CD8-positive, alpha-beta memory T cell (primary cell): Measurements from ENCODE around the gene CUL7. TPM values are rescaled to one million over a fixed set of nuclear protein-coding genes. Genes with fewer than 3 reads are reported as not detected.
A peak's percentile ranks its signal among the peaks of the same experiment; 100 is the strongest.

Source experiments
- CTCF ChIA-PET: fragments of 350-600 bp; sonication (Branson Sonifier 250); formaldehyde crosslinking; loops from one replicate; lab custom pipeline; 2021; ENCODE audit warnings: antibody characterized with exemption; lab: Charles Lee
- POLR2A ChIA-PET: fragments of 350-600 bp; sonication (Branson Sonifier 250); formaldehyde crosslinking; loops from one replicate; lab custom pipeline; 2021; ENCODE audit warnings: antibody characterized with exemption; lab: Charles Lee
- DNase-seq, 5 donors: peaks; one replicate each; pipeline versions ENCODE4 v3.0.0 to v3.0.0-alpha.2; 2020 to 2022; ENCODE audit warnings: mixed read lengths in 1 of 5
- H3K27ac ChIP-seq: one replicate; pipeline ENCODE4 v1.7.0; 2013; ENCODE audit warnings: low read depth, mild to moderate bottlenecking, low read length, moderate library complexity
- H3K27me3 ChIP-seq: 2 replicates; pipeline ENCODE4 v1.7.0; 2013; ENCODE audit warnings: low read length, mild to moderate bottlenecking; ENCODE audit not compliant: insufficient read depth, poor library complexity, severe bottlenecking
- H3K36me3 ChIP-seq: 2 replicates; pipeline ENCODE4 v1.7.0; 2013; ENCODE audit warnings: mild to moderate bottlenecking, low read length, moderate library complexity; ENCODE audit not compliant: insufficient read depth
- H3K4me1 ChIP-seq: 2 replicates; pipeline ENCODE4 v1.7.0; 2013; ENCODE audit warnings: mild to moderate bottlenecking, low read length, moderate library complexity; ENCODE audit not compliant: insufficient read depth
- H3K4me3 ChIP-seq: 2 replicates; pipeline ENCODE4 v1.7.0; 2013; ENCODE audit warnings: mild to moderate bottlenecking, low read length
- H3K9me3 ChIP-seq: 2 replicates; pipeline ENCODE4 v1.7.0; 2013; ENCODE audit warnings: mild to moderate bottlenecking, low read length
- H3K27ac Mint-ChIP-seq, 8 donors: one replicate each; pipeline ENCODE4 v1.8.0; 2020 to 2021; ENCODE audit warnings: mixed read lengths in 8 of 8, mild to moderate bottlenecking in 6 of 8, inconsistent platforms in 3 of 8, moderate library complexity in 3 of 8
- H3K27me3 Mint-ChIP-seq, 2 donors: one replicate each; pipeline ENCODE4 v1.8.0; 2020 to 2021; ENCODE audit warnings: mixed read lengths in 2 of 2, mild to moderate bottlenecking in 1 of 2, moderate library complexity in 1 of 2
- H3K36me3 Mint-ChIP-seq, 3 donors: one replicate each; pipeline ENCODE4 v1.8.0; 2020 to 2021; ENCODE audit warnings: mixed read lengths in 3 of 3, inconsistent platforms in 1 of 3, mild to moderate bottlenecking in 1 of 3
- H3K4me1 Mint-ChIP-seq, 3 donors: one replicate each; pipeline ENCODE4 v1.8.0; 2020 to 2021; ENCODE audit warnings: mixed read lengths in 3 of 3, inconsistent platforms in 1 of 3, mild to moderate bottlenecking in 1 of 3
- H3K4me3 Mint-ChIP-seq, 7 donors: one replicate each; pipeline ENCODE4 v1.8.0; 2020 to 2021; ENCODE audit warnings: mixed read lengths in 7 of 7, mild to moderate bottlenecking in 6 of 7, moderate library complexity in 4 of 7, inconsistent platforms in 2 of 7
- H3K9me3 Mint-ChIP-seq, 5 donors: one replicate each; pipeline ENCODE4 v1.8.0; 2020 to 2022; ENCODE audit warnings: mixed read lengths in 5 of 5, mild to moderate bottlenecking in 3 of 5, moderate library complexity in 2 of 5, inconsistent platforms in 1 of 5
- polyA plus RNA-seq: library from polyadenylated mRNA; unstranded; fragments of 300-500 nt; fragmentation: Illumina TruSeq; gene quantifications from one replicate; pipeline ENCODE4 v1.2.3, GENCODE V29; 2021
- total RNA-seq, 2 experiments: library from RNA; stranded (reverse); gene quantifications; one replicate each; pipeline ENCODE4 v1.2.3, GENCODE V29; 2021

Gene CUL7
- total and polyA plus RNA-seq, 3 experiments from 2014 or later: 2.1 to 12.1 (median 11.7) TPM

DNA sequence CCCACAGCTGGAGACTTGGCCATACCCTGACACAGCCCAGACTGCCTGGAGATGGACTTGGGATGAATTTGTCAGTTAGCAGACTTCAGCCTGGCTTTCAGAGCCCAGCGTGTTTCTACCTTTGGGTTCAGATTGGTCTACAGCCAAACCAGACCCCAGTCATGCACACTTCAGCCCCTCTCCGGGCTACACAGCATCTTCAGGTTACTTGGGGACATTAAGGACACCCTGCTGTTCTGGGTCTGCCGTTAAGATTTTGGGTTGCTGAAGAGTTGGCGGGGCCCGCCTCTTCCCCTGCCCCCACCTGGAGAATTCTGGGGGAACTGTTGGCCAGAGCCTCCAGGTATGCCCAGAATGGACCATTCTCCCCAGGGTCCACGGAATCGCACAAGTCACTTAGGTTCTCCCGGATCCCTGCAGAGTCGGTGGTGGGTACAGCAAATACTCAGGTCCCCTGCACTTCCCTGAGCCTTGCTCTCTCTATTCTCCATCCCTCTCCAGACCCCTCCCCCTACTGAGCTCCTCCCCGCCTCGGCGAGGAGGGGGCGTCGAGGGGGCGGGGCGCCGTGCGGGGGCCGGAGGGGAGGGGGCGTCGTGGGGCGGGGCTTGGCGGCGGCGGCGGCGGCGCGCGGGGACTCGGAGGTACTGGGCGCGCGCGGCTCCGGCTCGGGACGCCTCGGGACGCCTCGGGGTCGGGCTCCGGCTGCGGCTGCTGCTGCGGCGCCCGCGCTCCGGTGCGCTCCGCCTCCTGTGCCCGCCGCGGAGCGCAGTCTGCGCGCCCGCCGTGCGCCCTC is 22.2 kb upstream of the CUL7 start, which contains the start of gene PTK7:
Gene PTK7, plus strand, starts transcription at position 645 of the 794 bp plus-strand sequence. CDS start 175 bp downstream, outside the sequence.
- no peak within 1 kb of the TSS for H3K27ac ChIP-seq
- peaks cover 9% of the 10 kb centered on the region for H3K27me3 ChIP-seq
- H3K27me3 Mint-ChIP-seq: peaks cover 20 to 21% of the 10 kb centered on the region in 2 donors
- peak within 1 kb of the TSS; percentile 49 for H3K4me3 ChIP-seq
- peaks cover 0 to 20% (median 8%) of the 10 kb centered on the region in 3 donors for H3K4me1 Mint-ChIP-seq
- H3K9me3 ChIP-seq: no peaks in the 10 kb centered on the region
- no peak for DNase-seq
- POLR2A ChIA-PET: no interaction called here
- H3K4me1 ChIP-seq: peaks cover 7% of the 10 kb centered on the region
- CTCF ChIA-PET: interaction anchor here (1.8 kb wide), 1 partner anchor 68 kb away, joined by 4 read pairs; no protein-coding TSS in a partner anchor
- peak within 1 kb of the TSS; percentile 42 to 79 (median 62) for H3K4me3 Mint-ChIP-seq
- no peaks in the 10 kb centered on the region for H3K36me3 ChIP-seq
- H3K9me3 Mint-ChIP-seq: no peaks in the 10 kb centered on the region
- peaks cover 17 to 30% (median 26%) of the 10 kb centered on the region in 3 donors for H3K36me3 Mint-ChIP-seq
- H3K27ac Mint-ChIP-seq: no peak within 1 kb of the TSS

DNA sequence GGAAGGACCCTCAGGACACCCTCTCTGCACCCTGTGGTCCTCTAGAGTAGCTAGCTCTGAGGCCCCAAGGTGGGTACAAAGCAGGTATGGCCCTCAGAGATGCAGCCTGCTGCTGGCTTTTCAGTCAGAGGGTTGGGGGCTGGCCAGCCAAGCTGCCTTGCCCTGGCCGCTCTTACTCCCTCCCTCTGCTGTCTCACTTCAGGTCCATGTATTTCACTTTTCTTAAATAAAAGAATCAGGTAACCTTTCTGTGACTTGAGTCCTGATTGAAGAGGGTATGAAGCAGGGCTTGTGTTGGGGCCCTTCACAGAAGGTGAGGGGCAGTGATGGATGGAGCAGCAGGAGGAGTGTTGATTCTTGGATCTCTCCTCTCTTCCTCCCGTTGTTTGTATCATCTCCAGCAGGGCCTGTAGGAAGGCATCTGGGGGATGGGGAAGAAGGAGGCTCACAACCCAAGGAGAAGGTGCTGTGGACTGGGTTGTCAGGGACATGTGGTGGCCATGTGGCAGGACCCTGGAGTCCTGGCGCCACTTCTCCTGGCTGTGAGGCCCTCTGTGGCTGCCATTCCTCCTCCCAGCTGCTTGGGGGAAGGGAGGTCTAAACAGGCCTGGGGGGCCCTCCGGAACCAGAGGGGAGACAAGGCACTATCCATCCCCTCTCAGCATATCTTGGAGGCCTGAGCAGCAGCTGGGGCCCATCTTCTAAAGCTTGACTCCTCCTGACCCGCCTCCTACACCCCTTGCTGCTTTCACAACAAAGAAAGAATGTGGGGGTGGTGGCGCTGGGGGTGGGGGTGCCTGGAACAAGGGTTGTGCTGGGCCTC is 21.4 kb upstream of the CUL7 start:
- H3K27ac ChIP-seq: no peak overlapping the region
- peaks cover 9% of the 10 kb centered on the region for H3K27me3 ChIP-seq
- H3K36me3 ChIP-seq: no peaks in the 10 kb centered on the region
- Mint-ChIP-seq H3K27ac (peak overlapping the region in 1 of 8 donors; percentile 81), H3K9me3 (no peaks in the 10 kb centered on the region), H3K4me1 (peaks cover 0 to 20% (median 8%) of the 10 kb centered on the region in 3 donors), H3K4me3 (peak overlapping the region; percentile 41 to 64 (median 59)), H3K27me3 (peaks cover 20 to 21% of the 10 kb centered on the region in 2 donors), H3K36me3 (peaks cover 17 to 35% (median 26%) of the 10 kb centered on the region in 3 donors)
- H3K4me1 ChIP-seq: peaks cover 7% of the 10 kb centered on the region
- ChIA-PET POLR2A (no interaction called here), CTCF (no interaction called here)
- no peaks in the 10 kb centered on the region for H3K9me3 ChIP-seq
- no peak for DNase-seq
- H3K4me3 ChIP-seq: no peak overlapping the region

DNA sequence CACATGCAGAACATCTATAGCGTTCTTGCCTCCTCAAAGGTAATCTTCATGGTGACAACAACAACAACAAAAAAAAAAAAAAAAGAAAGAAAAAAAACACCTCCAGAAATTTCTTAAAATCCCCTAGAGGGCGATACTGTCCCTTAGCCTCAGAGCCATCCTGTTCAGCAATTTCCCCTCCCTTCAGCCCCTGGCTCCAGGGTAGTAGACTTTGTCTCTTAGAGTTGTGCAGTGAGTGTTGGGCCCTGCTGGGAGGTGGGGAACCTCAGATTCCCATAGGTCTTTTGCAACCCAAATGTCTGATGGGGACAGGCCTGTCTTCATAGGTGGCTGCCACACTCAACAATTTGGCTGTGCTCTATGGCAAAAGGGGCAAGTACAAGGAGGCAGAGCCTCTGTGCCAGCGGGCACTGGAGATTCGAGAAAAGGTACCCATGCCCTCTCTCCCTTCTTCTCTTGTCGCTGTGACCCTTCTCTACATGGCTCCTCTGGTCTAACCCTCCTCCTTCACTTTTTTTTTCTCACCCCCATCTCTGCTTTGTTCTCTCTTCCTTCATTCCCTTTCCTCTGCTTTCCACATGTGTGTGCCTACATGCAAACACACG is 16.5 kb upstream of the CUL7 start:
- H3K27me3 Mint-ChIP-seq: peaks cover 0 to 5% of the 10 kb centered on the region in 2 donors
- no peaks in the 10 kb centered on the region for H3K9me3 Mint-ChIP-seq
- no peaks in the 10 kb centered on the region for H3K9me3 ChIP-seq
- CTCF ChIA-PET: interaction anchor here (1.3 kb wide), 1 partner anchor 9 kb away, joined by 3 read pairs; no protein-coding TSS in a partner anchor
- H3K36me3 ChIP-seq: peaks cover 8% of the 10 kb centered on the region
- no peak overlapping the region for H3K27ac ChIP-seq
- peak in 1 of 5 donors; percentile 36 for DNase-seq
- H3K27me3 ChIP-seq: no peaks in the 10 kb centered on the region
- H3K4me1 Mint-ChIP-seq: peaks cover 0 to 4% (median 0%) of the 10 kb centered on the region in 3 donors
- POLR2A ChIA-PET: no interaction called here
- H3K4me1 ChIP-seq: no peaks in the 10 kb centered on the region
- H3K4me3 Mint-ChIP-seq: no peak overlapping the region
- H3K4me3 ChIP-seq: no peak overlapping the region
- H3K27ac Mint-ChIP-seq: no peak overlapping the region
- H3K36me3 Mint-ChIP-seq: peaks cover 25 to 59% (median 32%) of the 10 kb centered on the region in 3 donors

DNA sequence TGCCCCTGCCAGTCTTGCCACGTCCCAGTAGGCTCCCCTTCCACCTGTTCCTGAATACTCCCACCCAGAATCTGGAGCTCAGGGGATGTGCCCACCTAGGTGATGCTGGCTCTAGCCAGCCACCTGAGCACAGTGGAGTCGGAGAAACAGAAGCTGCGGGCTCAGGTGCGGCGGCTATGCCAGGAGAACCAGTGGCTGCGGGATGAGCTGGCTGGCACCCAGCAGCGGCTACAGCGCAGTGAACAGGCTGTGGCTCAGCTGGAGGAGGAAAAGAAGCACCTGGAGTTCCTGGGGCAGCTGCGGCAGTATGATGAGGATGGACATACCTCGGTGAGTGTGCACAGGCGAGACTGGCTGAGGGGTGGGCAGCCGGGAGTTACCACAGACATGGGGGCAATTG is 9.2 kb upstream of the CUL7 start:
- no peak overlapping the region for H3K27ac Mint-ChIP-seq
- Histone ChIP-seq H3K27me3 (no peaks in the 10 kb centered on the region), H3K27ac (no peak overlapping the region), H3K9me3 (no peaks in the 10 kb centered on the region), H3K4me3 (no peak overlapping the region), H3K4me1 (peaks cover 21% of the 10 kb centered on the region), H3K36me3 (peaks cover 9% of the 10 kb centered on the region)
- H3K27me3 Mint-ChIP-seq: no peaks in the 10 kb centered on the region
- H3K4me3 Mint-ChIP-seq: no peak overlapping the region
- H3K9me3 Mint-ChIP-seq: no peaks in the 10 kb centered on the region
- peaks cover 10 to 69% (median 22%) of the 10 kb centered on the region in 3 donors for H3K36me3 Mint-ChIP-seq
- CTCF ChIA-PET: no interaction called here
- POLR2A ChIA-PET: interaction anchor here (0.7 kb wide), 1 partner anchor 376 kb away, joined by 5 read pairs; no protein-coding TSS in a partner anchor
- no peak for DNase-seq
- peaks cover 31 to 41% (median 41%) of the 10 kb centered on the region in 3 donors for H3K4me1 Mint-ChIP-seq

DNA sequence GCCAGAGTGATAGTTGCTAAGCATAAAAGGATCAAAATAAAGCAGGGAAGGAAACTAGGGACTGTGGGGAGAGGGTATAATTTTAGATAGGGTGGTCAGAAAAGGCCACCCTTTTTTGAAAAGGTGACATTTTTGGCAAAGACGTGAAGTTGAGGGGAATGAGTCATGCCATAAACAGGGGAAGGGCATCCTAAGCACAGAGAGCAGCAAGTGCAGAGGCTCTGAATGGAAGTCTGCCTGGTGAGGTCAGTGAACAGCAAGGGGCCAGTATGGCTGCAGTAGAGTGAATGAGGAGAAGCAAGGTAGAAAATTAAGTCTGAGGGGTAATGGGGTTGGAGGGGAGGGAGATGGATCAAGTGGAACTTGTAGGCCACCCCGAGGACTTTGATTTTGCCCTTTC is 8.2 kb upstream of the CUL7 start:
- CTCF ChIA-PET: no interaction called here
- H3K9me3 Mint-ChIP-seq: no peaks in the 10 kb centered on the region

DNA sequence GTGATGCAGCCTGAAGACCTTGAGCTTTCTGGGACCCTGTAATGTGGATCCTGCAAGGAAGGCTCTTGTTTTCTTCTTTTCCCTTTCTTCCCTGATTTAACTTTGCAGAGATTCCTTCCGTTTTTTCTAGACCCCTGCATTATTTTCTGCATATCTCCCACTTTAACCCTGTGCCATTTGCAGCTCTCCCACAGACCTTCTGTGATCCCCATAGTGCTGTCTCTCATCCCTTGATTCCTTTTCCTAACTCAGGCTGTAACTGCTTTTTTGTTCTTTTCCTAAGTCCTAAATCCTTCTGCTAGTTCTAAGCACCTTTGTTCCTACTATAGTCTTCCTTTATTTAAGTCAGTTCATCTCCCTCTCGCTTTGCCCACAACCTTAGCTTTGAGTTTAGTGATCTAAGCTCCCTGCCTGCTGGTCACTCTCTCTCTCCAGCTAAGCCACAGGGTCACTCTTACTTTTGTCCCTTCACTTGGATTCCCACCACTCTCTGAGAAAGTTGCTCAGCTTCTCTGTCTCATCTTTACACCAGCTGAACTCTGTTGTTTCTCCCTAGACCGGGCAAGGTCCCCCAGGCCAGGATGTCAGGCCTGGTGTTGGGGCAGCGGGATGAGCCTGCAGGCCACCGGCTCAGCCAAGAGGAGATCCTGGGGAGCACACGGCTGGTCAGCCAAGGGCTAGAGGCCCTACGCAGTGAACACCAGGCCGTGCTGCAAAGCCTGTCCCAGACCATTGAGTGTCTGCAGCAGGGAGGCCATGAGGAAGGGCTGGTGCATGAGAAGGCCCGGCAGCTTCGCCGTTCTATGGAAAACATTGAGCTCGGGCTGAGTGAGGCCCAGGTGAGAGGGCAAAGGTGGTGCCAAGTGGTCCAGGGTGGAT is 7.3 kb upstream of the CUL7 start:
- H3K4me1 Mint-ChIP-seq: peaks cover 32 to 47% (median 45%) of the 10 kb centered on the region in 3 donors
- Histone ChIP-seq H3K27me3 (no peaks in the 10 kb centered on the region), H3K4me1 (peaks cover 22% of the 10 kb centered on the region), H3K9me3 (no peaks in the 10 kb centered on the region), H3K4me3 (peak overlapping the region; percentile 93), H3K36me3 (peaks cover 9% of the 10 kb centered on the region), H3K27ac (no peak overlapping the region)
- H3K36me3 Mint-ChIP-seq: peaks cover 5 to 67% (median 16%) of the 10 kb centered on the region in 3 donors
- DNase-seq: no peak
- peak overlapping the region; percentile 95 to 99 (median 98) for H3K4me3 Mint-ChIP-seq
- POLR2A ChIA-PET: interaction anchor here (0.5 to 2.6 kb wide), 3 partner anchors 47 to 109 kb away, joined by 4 to 24 read pairs (median 7); partner anchors contain the start of genes KLHDC3, MEA1 and PPP2R5D
- CTCF ChIA-PET: interaction anchor here (1.2 to 2.1 kb wide), 2 partner anchors 9 to 82 kb away, joined by 3 to 6 read pairs; no protein-coding TSS in a partner anchor
- no peaks in the 10 kb centered on the region for H3K27me3 Mint-ChIP-seq
- peak overlapping the region; percentile 61 to 100 (median 99) for H3K27ac Mint-ChIP-seq
- H3K9me3 Mint-ChIP-seq: no peaks in the 10 kb centered on the region

More for the DNA sequence above, 8.2 kb upstream of the CUL7 start:
- no peak overlapping the region for H3K27ac ChIP-seq
- peaks cover 10 to 71% (median 22%) of the 10 kb centered on the region in 3 donors for H3K36me3 Mint-ChIP-seq
- H3K4me3 ChIP-seq: no peak overlapping the region
- H3K4me1 Mint-ChIP-seq: peaks cover 32 to 44% (median 43%) of the 10 kb centered on the region in 3 donors
- H3K27me3 Mint-ChIP-seq: no peaks in the 10 kb centered on the region
- no peaks in the 10 kb centered on the region for H3K9me3 ChIP-seq
- peaks cover 13% of the 10 kb centered on the region for H3K36me3 ChIP-seq
- no peak for DNase-seq
- H3K27ac Mint-ChIP-seq: peak overlapping the region in 4 of 8 donors; percentile 8 to 98 (median 38)
- peak overlapping the region in 3 of 7 donors; percentile 36 to 98 (median 96) for H3K4me3 Mint-ChIP-seq
- POLR2A ChIA-PET: no interaction called here
- H3K4me1 ChIP-seq: peaks cover 22% of the 10 kb centered on the region
- H3K27me3 ChIP-seq: no peaks in the 10 kb centered on the region
